A673 (cell line): ENCODE data around the gene MBD3. TPM values are rescaled to one million over a fixed set of nuclear protein-coding genes. Genes with fewer than 3 reads are reported as not detected.

Experiments
- BruUV-seq: library from RNA; stranded (reverse); fragments of 400-500 nt; replicated peaks from 2 replicates; lab custom pipeline; 2021; lab: Mats Ljungman, UMichigan
- CTCF ChIA-PET: fragments of 300-600 bp; sonication (Branson Sonifier 250); formaldehyde crosslinking; loops from one replicate; lab custom pipeline; 2022; ENCODE audit warnings: antibody characterized with exemption; lab: Charles Lee
- POLR2A ChIA-PET: fragments of 300-600 bp; sonication (Branson Sonifier 250); formaldehyde crosslinking; loops from one replicate; lab custom pipeline; 2022; ENCODE audit warnings: antibody characterized with exemption; ENCODE audit not compliant: low non-redundant PET; lab: Charles Lee
- DNase-seq: peaks from one replicate; pipeline ENCODE4 v3.0.0-alpha.2; 2015; ENCODE audit warnings: low spot score
- H3K27ac ChIP-seq: fragments of 200-600 bp; sonication (generic); 2 replicates; pipeline ENCODE4 v1.5.1; 2016; ENCODE audit warnings: mixed run types, low read depth, mild to moderate bottlenecking, mixed read lengths, antibody characterized with exemption, low read length; ENCODE audit not compliant: poor library complexity, severe bottlenecking
- H3K27me3 ChIP-seq: fragments of 200-600 bp; sonication (generic); replicated peaks from 2 replicates; pipeline ENCODE4 v1.6.1; 2017; ENCODE audit warnings: mixed run types, low read depth, mild to moderate bottlenecking, mixed read lengths, antibody characterized with exemption, low read length; ENCODE audit not compliant: insufficient read depth, poor library complexity
- H3K36me3 ChIP-seq: fragments of 200-600 bp; sonication (generic); 2 replicates; pipeline ENCODE4 v1.6.1; 2016; ENCODE audit warnings: mixed run types, mild to moderate bottlenecking, mixed read lengths, antibody characterized with exemption, low read length; ENCODE audit not compliant: insufficient read depth, poor library complexity, severe bottlenecking
- H3K4me1 ChIP-seq: fragments of 200-600 bp; sonication (generic); 2 replicates; pipeline ENCODE4 v1.6.1; 2017; ENCODE audit warnings: mixed run types, mild to moderate bottlenecking, mixed read lengths, antibody characterized with exemption, low read length; ENCODE audit not compliant: insufficient read depth, poor library complexity, severe bottlenecking
- H3K4me3 ChIP-seq: fragments of 200-600 bp; sonication (generic); 2 replicates; pipeline ENCODE4 v1.5.1; 2016; ENCODE audit warnings: low read depth, mixed run types, mild to moderate bottlenecking, mixed read lengths, low read length; ENCODE audit not compliant: poor library complexity, severe bottlenecking
- H3K9me3 ChIP-seq: fragments of 200-600 bp; sonication (generic); 2 replicates; pipeline ENCODE4 v1.6.1; 2016; ENCODE audit warnings: mixed run types, low read depth, mild to moderate bottlenecking, mixed read lengths, antibody characterized with exemption, low read length; ENCODE audit not compliant: poor library complexity, severe bottlenecking
- CTCF ChIP-seq: fragments of 300-800, 200-600 bp; sonication (generic); conservative IDR thresholded peaks from 2 replicates; pipeline ENCODE4 v1.5.1; 2017; ENCODE audit warnings: low read depth, mild to moderate bottlenecking, antibody characterized with exemption, low read length, moderate library complexity, mixed read lengths
- EZH2 ChIP-seq: fragments of 200-600 bp; sonication (generic); IDR thresholded peaks from 2 replicates; pipeline ENCODE4 v1.6.1; 2017; ENCODE audit warnings: borderline replicate concordance, low read depth, mild to moderate bottlenecking, mixed read lengths, antibody characterized with exemption, low read length; ENCODE audit not compliant: poor library complexity, severe bottlenecking
- intact Hi-C: fragments of 100-400 bp; cut with micrococcal nuclease; formaldehyde crosslinking; loops from one replicate; pipeline ENCODE4 v1.10.0; 2022; ENCODE audit not compliant: unreplicated experiment
- total RNA-seq: library from RNA; stranded (reverse); gene quantifications from 2 replicates; pipeline ENCODE4 v1.2.3, GENCODE V29; 2021

MBD3 gene
- total RNA-seq, 1 experiment from 2014 or later = 138 TPM

GRCh38 chr19:1570836-1571235 lies 21.8 kb downstream of the MBD3 start:
- no peak for DNase-seq
- Histone ChIP-seq H3K4me1 (peaks cover 3% of the 10 kb centered on the region), H3K27ac (no peak overlapping the region), H3K9me3 (no peaks in the 10 kb centered on the region), H3K36me3 (no peaks in the 10 kb centered on the region), H3K4me3 (no peak overlapping the region), H3K27me3 (no peaks in the 10 kb centered on the region)
- POLR2A ChIA-PET = interaction anchor here (0.6 kb wide), 1 partner anchor 458 kb away, joined by 3 read pairs; no protein-coding TSS in a partner anchor
- intact Hi-C loops = no loop called here
- no TSS peak for BruUV-seq
- no peak for TF ChIP-seq CTCF
- no peak for TF ChIP-seq EZH2
- CTCF ChIA-PET = no interaction called here

- H3K4me1 ChIP-seq = peaks cover 7% of the 10 kb centered on the region
- ChIA-PET CTCF (no interaction called here), POLR2A (no interaction called here)
- H3K4me3 ChIP-seq = no peak overlapping the region
- no peaks in the 10 kb centered on the region for H3K27me3 ChIP-seq
- intact Hi-C loops = no loop called here
- H3K36me3 ChIP-seq = no peaks in the 10 kb centered on the region
- no peak overlapping the region for H3K27ac ChIP-seq
- DNase-seq = no peak
- no TSS peak for BruUV-seq
- TF ChIP-seq EZH2 (no peak), CTCF (no peak)
- no peaks in the 10 kb centered on the region for H3K9me3 ChIP-seq
Observed at GRCh38 chr19:1569997-1570396, 22.7 kb downstream of the MBD3 start.

GRCh38 chr19:1568320-1569019 lies 24.2 kb downstream of the MBD3 start, which contains the start of gene MEX3D:
MEX3D (minus strand) TSS chr19:1568325; CDS start chr19:1568058, 267 bp downstream.
- no TSS peak for BruUV-seq
- intact Hi-C loops = no loop called here
- TF ChIP-seq CTCF = no peak
- H3K36me3 ChIP-seq = peaks cover 2% of the 10 kb centered on the region
- H3K9me3 ChIP-seq = no peaks in the 10 kb centered on the region
- DNase-seq = peak; percentile 84
- no peaks in the 10 kb centered on the region for H3K27me3 ChIP-seq
- ChIA-PET CTCF (interaction anchor here (0.6 kb wide), 1 partner anchor 15 kb away, joined by 7 read pairs; no protein-coding TSS in a partner anchor), POLR2A (no interaction called here)
- peak within 1 kb of the TSS; percentile 96 for H3K4me3 ChIP-seq
- peak within 1 kb of the TSS; percentile 96 for H3K27ac ChIP-seq
- peaks cover 7% of the 10 kb centered on the region for H3K4me1 ChIP-seq
